GM10266 (cell line): Measurements from ENCODE around the gene KPNB1.

Source experiments
- DNase-seq: peaks from one replicate; pipeline ENCODE4 v3.0.0; 2012; ENCODE audit errors: extremely low spot score
- TF ChIP-seq, protein P1 (sequence below): IDR thresholded peaks from 2 replicates; pipeline ENCODE4 v1.5.1; 2012; ENCODE audit warnings: mild to moderate bottlenecking, low read depth; ENCODE audit not compliant: control insufficient read depth, insufficient read depth; ENCODE audit errors: missing control alignments

Gene KPNB1

DNA sequence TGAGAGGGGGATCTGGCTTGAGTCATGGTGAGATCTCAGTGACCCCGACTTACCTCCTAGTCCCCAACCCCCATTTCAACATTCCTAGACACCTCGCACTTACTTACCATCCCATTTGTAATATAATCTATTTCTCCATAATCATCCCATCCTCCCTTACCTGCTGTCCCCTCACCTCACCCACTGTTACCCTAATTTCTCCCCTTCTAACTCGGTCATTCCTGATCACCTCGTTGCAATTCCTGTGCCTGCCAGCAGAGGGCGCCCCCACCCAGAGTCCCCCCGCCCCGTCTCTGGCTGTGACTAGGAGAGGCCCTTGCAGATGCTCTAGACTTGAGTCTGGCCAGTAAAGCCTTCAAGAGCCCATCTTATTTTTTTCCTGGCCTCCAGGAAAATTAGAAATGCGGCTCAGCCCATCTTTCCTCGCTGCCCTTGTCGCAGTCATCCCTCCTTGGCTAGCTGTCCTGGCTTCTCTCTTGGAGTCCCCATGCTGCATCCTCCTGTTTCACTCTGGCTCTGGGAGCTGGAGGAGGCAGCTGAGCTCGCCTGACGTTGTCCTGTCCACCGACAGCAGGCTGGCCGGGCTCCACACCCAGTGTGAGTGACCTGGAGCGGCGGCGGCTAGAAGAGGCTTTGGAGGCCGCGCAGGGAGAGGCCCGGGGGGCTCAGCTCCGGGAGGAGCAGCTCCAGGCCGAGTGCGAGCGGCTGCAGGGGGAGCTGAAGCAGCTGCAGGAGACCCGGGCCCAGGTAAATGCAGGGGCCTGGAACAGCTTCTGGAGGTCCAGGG, 49.2 kb downstream of the KPNB1 start:
- TF ChIP-seq, protein P1, sequence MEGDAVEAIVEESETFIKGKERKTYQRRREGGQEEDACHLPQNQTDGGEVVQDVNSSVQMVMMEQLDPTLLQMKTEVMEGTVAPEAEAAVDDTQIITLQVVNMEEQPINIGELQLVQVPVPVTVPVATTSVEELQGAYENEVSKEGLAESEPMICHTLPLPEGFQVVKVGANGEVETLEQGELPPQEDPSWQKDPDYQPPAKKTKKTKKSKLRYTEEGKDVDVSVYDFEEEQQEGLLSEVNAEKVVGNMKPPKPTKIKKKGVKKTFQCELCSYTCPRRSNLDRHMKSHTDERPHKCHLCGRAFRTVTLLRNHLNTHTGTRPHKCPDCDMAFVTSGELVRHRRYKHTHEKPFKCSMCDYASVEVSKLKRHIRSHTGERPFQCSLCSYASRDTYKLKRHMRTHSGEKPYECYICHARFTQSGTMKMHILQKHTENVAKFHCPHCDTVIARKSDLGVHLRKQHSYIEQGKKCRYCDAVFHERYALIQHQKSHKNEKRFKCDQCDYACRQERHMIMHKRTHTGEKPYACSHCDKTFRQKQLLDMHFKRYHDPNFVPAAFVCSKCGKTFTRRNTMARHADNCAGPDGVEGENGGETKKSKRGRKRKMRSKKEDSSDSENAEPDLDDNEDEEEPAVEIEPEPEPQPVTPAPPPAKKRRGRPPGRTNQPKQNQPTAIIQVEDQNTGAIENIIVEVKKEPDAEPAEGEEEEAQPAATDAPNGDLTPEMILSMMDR: peak; percentile 91
- DNase-seq: peak; percentile 93

DNA sequence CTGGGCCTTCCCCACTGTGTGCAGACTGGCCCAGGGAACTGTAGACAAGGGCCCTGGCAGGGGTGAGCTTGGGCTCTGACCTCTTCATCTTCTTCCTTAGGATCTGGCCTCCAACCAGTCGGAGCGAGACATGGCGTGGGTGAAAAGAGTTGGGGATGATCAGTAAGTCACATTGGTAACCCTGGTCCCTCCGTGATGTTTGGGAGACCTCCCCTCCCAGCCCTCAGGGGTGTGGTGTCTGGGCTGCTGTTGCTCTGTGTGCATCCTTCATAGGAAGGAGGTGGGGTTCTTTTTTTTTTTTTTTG, 49.8 kb downstream of the KPNB1 start:
- DNase-seq: no peak
- TF ChIP-seq, protein P1: no peak

DNA sequence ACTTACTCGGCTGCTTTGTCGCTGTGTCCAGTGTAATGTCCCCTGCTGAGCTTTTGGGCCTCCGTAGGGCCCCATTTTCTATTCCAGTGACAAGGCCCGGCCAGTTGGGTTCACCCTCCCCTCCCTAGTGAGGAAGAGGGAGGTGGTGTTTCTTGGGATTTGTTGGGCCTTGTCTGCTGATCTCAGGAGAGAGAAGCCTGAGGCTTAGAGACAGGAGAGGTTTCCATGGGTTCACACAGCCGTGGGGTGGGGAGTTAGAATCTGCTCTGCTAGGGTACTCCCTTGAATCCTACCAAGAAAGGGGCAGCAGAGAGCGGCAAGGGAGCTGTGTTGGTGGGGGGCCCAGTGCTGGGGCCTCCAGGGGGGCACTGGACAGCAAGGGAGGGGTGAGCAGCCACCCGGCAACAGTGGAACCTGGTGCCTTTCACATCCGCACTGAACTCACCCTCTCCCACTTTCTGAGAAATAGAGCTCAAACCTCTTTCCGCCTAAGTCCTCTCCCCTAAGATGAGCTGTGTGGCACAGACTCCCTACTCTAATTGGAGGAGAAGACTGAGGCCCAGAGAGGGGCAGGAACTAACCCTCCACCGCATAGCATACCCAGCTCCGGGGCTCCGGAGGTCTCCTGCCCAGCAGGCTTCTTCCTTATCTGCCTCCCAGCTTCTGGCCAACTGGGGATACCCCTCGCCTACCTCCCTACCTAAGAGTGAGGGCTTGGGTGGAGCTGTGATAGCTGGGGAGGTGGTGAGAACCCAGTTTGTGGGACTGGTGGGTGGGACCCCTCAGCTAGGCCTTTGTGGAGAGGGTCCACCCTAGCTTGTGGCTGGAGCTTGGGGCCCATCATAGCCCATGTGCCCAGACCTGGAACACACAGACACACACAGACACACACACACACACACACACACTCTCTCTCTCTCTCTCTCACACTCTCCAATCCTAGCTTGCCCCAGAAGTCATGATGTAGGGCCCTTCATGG, 51.0 kb downstream of the KPNB1 start:
- peak; percentile 25 for DNase-seq

DNA sequence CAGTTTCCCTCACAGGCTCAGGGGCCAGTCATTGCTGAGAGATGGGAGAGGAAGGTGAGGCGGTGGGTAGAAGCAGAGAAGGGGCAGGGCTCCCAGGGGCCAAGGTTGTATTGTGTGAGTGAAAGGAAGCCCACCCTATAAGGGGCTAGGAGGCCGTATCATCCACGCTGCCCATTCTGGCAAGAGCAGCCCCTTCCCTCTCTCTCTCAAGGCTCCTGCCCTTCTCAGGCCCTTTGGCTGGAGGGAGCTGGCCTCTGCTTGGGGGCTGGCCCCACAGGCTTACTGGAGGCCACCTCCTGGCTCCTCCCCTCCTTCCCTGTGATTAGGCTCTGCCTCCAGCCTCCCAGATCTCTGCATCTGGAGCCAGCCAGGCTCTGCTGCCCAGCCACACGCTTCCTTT, 51.9 kb downstream of the KPNB1 start:
- TF ChIP-seq, protein P1: no peak
- DNase-seq: no peak

More for the DNA sequence above, 51.0 kb downstream of the KPNB1 start:
- TF ChIP-seq, protein P1: no peak

DNA sequence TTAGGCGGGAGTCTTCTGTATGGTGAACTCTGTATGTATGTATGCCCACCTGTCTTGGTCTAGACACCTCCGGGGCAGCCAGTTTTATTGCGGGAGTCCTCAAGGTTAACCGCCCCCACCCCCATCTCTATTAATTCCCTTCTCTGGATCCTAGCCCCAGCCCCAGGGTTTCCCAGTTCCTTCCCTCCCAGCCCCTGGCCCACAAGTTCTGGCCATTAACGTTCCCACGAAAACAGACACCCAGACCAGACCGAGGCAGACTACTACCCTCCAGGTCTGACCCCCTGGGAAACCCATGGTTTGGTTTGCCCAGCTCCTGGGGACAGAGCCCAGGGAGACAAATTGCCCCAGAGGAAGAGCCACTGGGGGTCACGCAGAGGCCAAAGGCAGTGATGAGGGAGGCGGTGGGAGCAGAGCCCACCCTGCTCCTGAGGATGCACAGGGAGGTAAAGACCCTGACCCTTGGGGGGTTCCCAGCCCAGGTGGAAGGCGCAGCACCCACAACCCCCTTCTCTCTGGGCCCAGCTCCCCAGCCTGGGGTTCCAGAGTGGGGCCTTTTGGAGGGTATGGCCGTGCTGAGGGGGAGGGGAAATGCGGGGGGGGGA, 52.8 kb downstream of the KPNB1 start:
- TF ChIP-seq, protein P1: no peak
- DNase-seq: no peak

DNA sequence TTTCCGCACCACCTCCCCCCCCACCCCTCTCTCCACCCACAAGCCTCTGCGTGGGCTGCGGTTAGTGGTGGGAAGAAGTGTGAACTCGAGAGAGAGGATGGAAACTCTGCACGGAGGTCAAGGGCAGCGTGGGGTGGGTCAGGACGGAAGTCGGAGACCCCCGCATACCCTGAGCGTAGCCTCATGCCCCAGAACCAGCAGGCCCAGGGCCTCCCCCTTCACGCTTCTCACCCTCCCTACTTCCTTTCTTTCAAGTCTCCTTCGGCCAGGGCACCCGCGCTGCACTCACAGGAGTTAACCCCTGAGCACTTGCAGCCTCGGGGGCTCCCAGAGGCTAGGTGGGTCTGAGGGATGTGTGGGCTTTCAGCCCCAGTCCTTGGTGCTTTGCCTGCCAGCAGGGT, 53.5 kb downstream of the KPNB1 start:
- TF ChIP-seq, protein P1: no peak
- peak; percentile 69 for DNase-seq
